ENCODE data around the gene ACBD4.
A peak's percentile ranks its signal among the peaks of the same experiment; 100 is the strongest.

The ACBD4 gene

GRCh38 chr17:45149669-45150664 lies 14.5 kb downstream of the ACBD4 start:
- Histone ChIP-seq H3K27me3 (ENCODE audit: control insufficient read depth in 2 of 2, insufficient read depth in 2 of 2, low read length in 2 of 2) (no peaks in the 10 kb centered on the region), H3K27ac (ENCODE audit: low read depth in 2 of 2, low read length in 2 of 2) (peak overlapping the region; percentile 98), H3K9ac (ENCODE audit: low read depth in 1 of 2, low read length in 2 of 2) (peak overlapping the region; percentile 91 to 94), H3K4me1 (ENCODE audit: control insufficient read depth in 2 of 2, insufficient read depth in 2 of 2, low read length in 2 of 2) (peaks cover 26 to 31% of the 10 kb centered on the region in 2 donors), H3K4me3 (ENCODE audit: low read length in 2 of 2) (peak overlapping the region; percentile 84 to 89), H3K9me3 (ENCODE audit: control insufficient read depth in 2 of 2, low read length in 2 of 2) (no peaks in the 10 kb centered on the region), H3K36me3 (ENCODE audit: control insufficient read depth in 2 of 2, insufficient read depth in 2 of 2, low read length in 2 of 2) (no peaks in the 10 kb centered on the region)

- peaks cover 24 to 28% of the 10 kb centered on the region in 2 donors for H3K4me1 ChIP-seq (ENCODE audit: control insufficient read depth in 2 of 2, insufficient read depth in 2 of 2, low read length in 2 of 2)
- no peaks in the 10 kb centered on the region for H3K36me3 ChIP-seq (ENCODE audit: control insufficient read depth in 2 of 2, insufficient read depth in 2 of 2, low read length in 2 of 2)
- no peaks in the 10 kb centered on the region for H3K27me3 ChIP-seq (ENCODE audit: control insufficient read depth in 2 of 2, insufficient read depth in 2 of 2, low read length in 2 of 2)
- H3K9ac ChIP-seq (ENCODE audit: low read depth in 1 of 2, low read length in 2 of 2) = peak overlapping the region; percentile 9 to 43
- H3K27ac ChIP-seq (ENCODE audit: low read depth in 2 of 2, low read length in 2 of 2) = peak overlapping the region in 1 of 2 donors; percentile 53
- peak overlapping the region; percentile 84 to 89 for H3K4me3 ChIP-seq (ENCODE audit: low read length in 2 of 2)
- H3K9me3 ChIP-seq (ENCODE audit: control insufficient read depth in 2 of 2, low read length in 2 of 2) = no peaks in the 10 kb centered on the region
Measured at GRCh38 chr17:45150911-45151809, 15.7 kb downstream of the ACBD4 start.

- Histone ChIP-seq H3K27ac (ENCODE audit: low read depth in 2 of 2, low read length in 2 of 2) (no peak overlapping the region), H3K4me1 (ENCODE audit: control insufficient read depth in 2 of 2, insufficient read depth in 2 of 2, low read length in 2 of 2) (peaks cover 25 to 32% of the 10 kb centered on the region in 2 donors), H3K9ac (ENCODE audit: low read depth in 1 of 2, low read length in 2 of 2) (no peak overlapping the region)
Measured at GRCh38 chr17:45155029-45155428, 19.5 kb downstream of the ACBD4 start.

GRCh38 chr17:45155483-45155882 lies 20.0 kb downstream of the ACBD4 start:
- H3K4me3 ChIP-seq (ENCODE audit: low read length in 2 of 2) = no peak overlapping the region
- H3K4me1 ChIP-seq (ENCODE audit: control insufficient read depth in 2 of 2, insufficient read depth in 2 of 2, low read length in 2 of 2) = peaks cover 25 to 34% of the 10 kb centered on the region in 2 donors
- H3K36me3 ChIP-seq (ENCODE audit: control insufficient read depth in 2 of 2, insufficient read depth in 2 of 2, low read length in 2 of 2) = peaks cover 0 to 2% of the 10 kb centered on the region in 2 donors
- no peak overlapping the region for H3K9ac ChIP-seq (ENCODE audit: low read depth in 1 of 2, low read length in 2 of 2)
- H3K9me3 ChIP-seq (ENCODE audit: control insufficient read depth in 2 of 2, low read length in 2 of 2) = no peaks in the 10 kb centered on the region
- H3K27me3 ChIP-seq (ENCODE audit: control insufficient read depth in 2 of 2, insufficient read depth in 2 of 2, low read length in 2 of 2) = no peaks in the 10 kb centered on the region
- H3K27ac ChIP-seq (ENCODE audit: low read depth in 2 of 2, low read length in 2 of 2) = no peak overlapping the region

More at GRCh38 chr17:45155029-45155428, 19.5 kb downstream of the ACBD4 start:
- no peaks in the 10 kb centered on the region for H3K9me3 ChIP-seq (ENCODE audit: control insufficient read depth in 2 of 2, low read length in 2 of 2)
- H3K27me3 ChIP-seq (ENCODE audit: control insufficient read depth in 2 of 2, insufficient read depth in 2 of 2, low read length in 2 of 2) = no peaks in the 10 kb centered on the region
- no peak overlapping the region for H3K4me3 ChIP-seq (ENCODE audit: low read length in 2 of 2)
- peaks cover 0 to 2% of the 10 kb centered on the region in 2 donors for H3K36me3 ChIP-seq (ENCODE audit: control insufficient read depth in 2 of 2, insufficient read depth in 2 of 2, low read length in 2 of 2)

- no peaks in the 10 kb centered on the region for H3K27me3 ChIP-seq (ENCODE audit: control insufficient read depth in 2 of 2, insufficient read depth in 2 of 2, low read length in 2 of 2)
- H3K27ac ChIP-seq (ENCODE audit: low read depth in 2 of 2, low read length in 2 of 2) = no peak overlapping the region
- peaks cover 0 to 2% of the 10 kb centered on the region in 2 donors for H3K36me3 ChIP-seq (ENCODE audit: control insufficient read depth in 2 of 2, insufficient read depth in 2 of 2, low read length in 2 of 2)
- H3K4me3 ChIP-seq (ENCODE audit: low read length in 2 of 2) = no peak overlapping the region
- H3K4me1 ChIP-seq (ENCODE audit: control insufficient read depth in 2 of 2, insufficient read depth in 2 of 2, low read length in 2 of 2) = peaks cover 19 to 32% of the 10 kb centered on the region in 2 donors
- H3K9ac ChIP-seq (ENCODE audit: low read depth in 1 of 2, low read length in 2 of 2) = no peak overlapping the region
- H3K9me3 ChIP-seq (ENCODE audit: control insufficient read depth in 2 of 2, low read length in 2 of 2) = no peaks in the 10 kb centered on the region
Measured at GRCh38 chr17:45156242-45156641, 20.8 kb downstream of the ACBD4 start.

GRCh38 chr17:45160447-45161287 lies 25.2 kb downstream of the ACBD4 start:
- Histone ChIP-seq H3K27me3 (ENCODE audit: control insufficient read depth in 2 of 2, insufficient read depth in 2 of 2, low read length in 2 of 2) (no peaks in the 10 kb centered on the region), H3K9me3 (ENCODE audit: control insufficient read depth in 2 of 2, low read length in 2 of 2) (no peaks in the 10 kb centered on the region), H3K4me1 (ENCODE audit: control insufficient read depth in 2 of 2, insufficient read depth in 2 of 2, low read length in 2 of 2) (peaks cover 23 to 33% of the 10 kb centered on the region in 2 donors), H3K27ac (ENCODE audit: low read depth in 2 of 2, low read length in 2 of 2) (peak overlapping the region; percentile 97 to 99), H3K9ac (ENCODE audit: low read depth in 1 of 2, low read length in 2 of 2) (peak overlapping the region; percentile 99), H3K4me3 (ENCODE audit: low read length in 2 of 2) (peak overlapping the region; percentile 94 to 98), H3K36me3 (ENCODE audit: control insufficient read depth in 2 of 2, insufficient read depth in 2 of 2, low read length in 2 of 2) (peaks cover 0 to 2% of the 10 kb centered on the region in 2 donors)

GRCh38 chr17:45161288-45162024 lies 26.0 kb downstream of the ACBD4 start, which contains the start of gene HEXIM2:
Gene HEXIM2, plus strand, starts transcription at chr17:45161875. Its CDS starts 919 bp downstream, at chr17:45162794.
- no peaks in the 10 kb centered on the region for H3K27me3 ChIP-seq (ENCODE audit: control insufficient read depth in 2 of 2, insufficient read depth in 2 of 2, low read length in 2 of 2)
- no peaks in the 10 kb centered on the region for H3K9me3 ChIP-seq (ENCODE audit: control insufficient read depth in 2 of 2, low read length in 2 of 2)
- no peaks in the 10 kb centered on the region for H3K36me3 ChIP-seq (ENCODE audit: control insufficient read depth in 2 of 2, insufficient read depth in 2 of 2, low read length in 2 of 2)
- peak within 1 kb of the TSS; percentile 94 to 98 for H3K4me3 ChIP-seq (ENCODE audit: low read length in 2 of 2)
- peaks cover 23 to 33% of the 10 kb centered on the region in 2 donors for H3K4me1 ChIP-seq (ENCODE audit: control insufficient read depth in 2 of 2, insufficient read depth in 2 of 2, low read length in 2 of 2)
- H3K9ac ChIP-seq (ENCODE audit: low read depth in 1 of 2, low read length in 2 of 2) = peak within 1 kb of the TSS; percentile 99
- H3K27ac ChIP-seq (ENCODE audit: low read depth in 2 of 2, low read length in 2 of 2) = peak within 1 kb of the TSS; percentile 97 to 99

- Histone ChIP-seq H3K27me3 (ENCODE audit: control insufficient read depth in 2 of 2, insufficient read depth in 2 of 2, low read length in 2 of 2) (no peaks in the 10 kb centered on the region), H3K36me3 (ENCODE audit: control insufficient read depth in 2 of 2, insufficient read depth in 2 of 2, low read length in 2 of 2) (no peaks in the 10 kb centered on the region), H3K9ac (ENCODE audit: low read depth in 1 of 2, low read length in 2 of 2) (peak overlapping the region; percentile 28 to 58), H3K4me3 (ENCODE audit: low read length in 2 of 2) (peak overlapping the region; percentile 60 to 88), H3K27ac (ENCODE audit: low read depth in 2 of 2, low read length in 2 of 2) (peak overlapping the region in 1 of 2 donors; percentile 46), H3K4me1 (ENCODE audit: control insufficient read depth in 2 of 2, insufficient read depth in 2 of 2, low read length in 2 of 2) (peaks cover 23 to 33% of the 10 kb centered on the region in 2 donors), H3K9me3 (ENCODE audit: control insufficient read depth in 2 of 2, low read length in 2 of 2) (no peaks in the 10 kb centered on the region)
Measured at GRCh38 chr17:45162025-45162687, 26.7 kb downstream of the ACBD4 start.

Data from mucosa of rectum (tissue), 2 donors.